Adrenal gland (tissue), 12 donors: ENCODE measurements around the gene LMBR1L. TPM values are rescaled to one million over a fixed set of nuclear protein-coding genes. Genes with fewer than 3 reads are reported as not detected.

ENCODE experiments used
- DNase-seq, 7 donors: peaks; one replicate each; pipeline ENCODE4 v3.0.0-alpha.2; 2019 to 2020
- H3K27ac ChIP-seq, 5 donors: fragments of 200-600 bp; sonication (generic) in 4 of 5; 1 replicate in 3 of 5; 2 replicates in 2 of 5; pipeline versions ENCODE4 v1.5.1 to v1.8.0; 2016 to 2020; ENCODE audit warnings: mild to moderate bottlenecking in 1 of 5
- H3K27me3 ChIP-seq: fragments of 200-600 bp; 2 replicates; pipeline ENCODE4 v1.8.0; 2021
- H3K36me3 ChIP-seq, 2 donors: fragments of 200-600 bp; replicated peaks in 1 of 2; 1 replicate in 1 of 2; 2 replicates in 1 of 2; pipeline versions ENCODE4 v1.5.1 to v1.8.0; 2018 to 2022
- H3K4me1 ChIP-seq, 2 donors: fragments of 200-600 bp; replicated peaks in 1 of 2; 1 replicate in 1 of 2; 2 replicates in 1 of 2; pipeline versions ENCODE4 v1.5.1 to v1.8.0; 2018 to 2021
- H3K4me3 ChIP-seq, 4 donors: fragments of 200-600 bp; sonication (generic) in 3 of 4; one replicate each; pipeline ENCODE4 v1.5.1; 2016 to 2018
- H3K9me3 ChIP-seq, 3 donors: fragments of 200-600 bp; sonication (generic) in 1 of 3; replicated peaks in 1 of 3; 1 replicate in 2 of 3; 2 replicates in 1 of 3; pipeline versions ENCODE4 v1.5.1 to v1.8.0; 2016 to 2021
- POLR2A ChIP-seq, 2 donors: fragments of 450-650 bp; IDR thresholded peaks; one replicate each; pipeline ENCODE4 v1.6.1; 2017; ENCODE audit warnings: antibody characterized with exemption in 2 of 2, mild to moderate bottlenecking in 2 of 2, moderate library complexity in 1 of 2
- WGBS, 4 donors: extraction: QIAGEN DNeasy Blood & Tissue Kit in 2 of 4; methylation state at CpG; one replicate each; pipeline versions ENCODE4 v1.1.5 to v1.1.7; 2013 to 2017; 5-methylcytosine and 5-hydroxymethylcytosine counted together
- intact Hi-C, 2 donors: fragments of 100-400 bp; cut with DNase I; formaldehyde crosslinking; loops; one replicate each; pipeline versions ENCODE4 v1.14.1 to v1.15.0; 2022 to 2023
- polyA plus RNA-seq, 3 donors: library from polyadenylated mRNA; stranded (reverse); fragments of 200-250 nt in 2 of 3; fragments of 350-450 nt in 1 of 3; fragmentation: Illumina TruSeq in 1 of 3; extraction: RNeasy Lipid Tissue Mini Kit (QIAGEN cat#74804) in 1 of 3; gene quantifications; one replicate each; pipeline ENCODE4 v1.2.3, GENCODE V29; 2013 to 2014
- total RNA-seq, 9 donors: library from RNA; depleted of rRNA in 4 of 9; stranded (reverse); fragments of >200 nt in 4 of 9; fragments of 120-200 nt in 1 of 9; fragmentation: NEBNext Ultra II Directional in 1 of 9; extraction: Animal tissue kit (Norgen Biotek cat#: 25700) in 1 of 9; gene quantifications; one replicate each; pipeline versions ENCODE4 v1.1.0 to v1.2.4, GENCODE V29; 2013 to 2023
- TF ChIP-seq, protein P1 (sequence below), 6 experiments: fragments of 450-650 bp in 4 of 6; fragments of 200-600 bp in 2 of 6; sonication (generic) in 1 of 6; IDR thresholded peaks; 1 replicate in 5 of 6; 2 replicates in 1 of 6; pipeline versions ENCODE4 v1.5.1 to v1.8.0; 2016 to 2021; ENCODE audit warnings: antibody characterized with exemption in 6 of 6, mild to moderate bottlenecking in 2 of 6, moderate library complexity in 1 of 6
- donor health status: healthy with polysubstance abuse.
- donor health status: Bipolar disorder and iron deficiency.
- donor health status: DM: yes; HTN: yes; CAD: no.
- donor health status: DM: no; HTN: no; CAD: no.
- donor health status: DM: no; HTN: no; CAD: no.
- donor health status: DM: yes; HTN: yes; CAD: no.

LMBR1L gene
- total and polyA plus RNA-seq, 12 donors: 20.6 to 136 (median 77.5) TPM

DNA sequence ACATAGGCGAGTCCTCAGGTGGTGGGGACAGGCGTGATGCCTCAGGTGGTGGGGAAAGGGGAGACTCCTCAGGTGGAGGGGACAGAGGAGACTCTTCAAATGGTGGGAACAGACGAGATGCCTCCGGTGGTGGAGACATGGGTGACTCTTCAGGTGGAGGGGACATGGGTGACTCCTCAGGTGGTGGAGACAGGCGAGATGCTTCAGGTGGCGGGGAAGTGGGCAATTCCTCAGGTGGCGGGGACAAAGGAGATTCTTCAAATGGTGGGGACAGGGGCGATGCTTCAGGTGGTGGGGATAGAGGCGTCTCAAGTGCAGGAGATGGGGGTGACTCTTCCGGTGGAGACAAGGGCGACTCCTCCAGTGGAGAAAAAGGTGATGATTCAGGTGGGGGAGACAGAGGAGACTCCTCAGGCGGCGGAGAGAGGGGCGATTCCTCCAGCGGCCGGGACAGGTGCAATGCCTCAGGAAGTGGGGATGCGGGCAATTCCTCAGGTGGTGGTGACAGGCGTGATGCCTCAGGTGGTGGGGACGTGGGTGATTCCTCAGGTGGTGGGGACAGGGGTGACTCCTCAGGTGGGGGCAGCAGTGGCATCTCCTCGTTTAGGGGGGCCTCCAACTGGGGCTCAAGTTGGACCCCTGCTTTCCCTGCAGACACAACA lies 58.7 kb downstream of the LMBR1L start:
- WGBS, 4 donors: 87 to 90% (median 88%) methylated on average over 20 of the region's 20 CpGs
- Histone ChIP-seq H3K9me3 (no peaks in the 10 kb centered on the region), H3K27ac (no peak overlapping the region), H3K4me3 (no peak overlapping the region), H3K36me3 (peaks cover 0 to 83% of the 10 kb centered on the region in 2 donors), H3K4me1 (peaks cover 17 to 20% of the 10 kb centered on the region in 2 donors), H3K27me3 (no peaks in the 10 kb centered on the region)
- DNase-seq: peak in 1 of 7 donors; percentile 14
- intact Hi-C loops: no loop called here
- TF ChIP-seq, protein P1, sequence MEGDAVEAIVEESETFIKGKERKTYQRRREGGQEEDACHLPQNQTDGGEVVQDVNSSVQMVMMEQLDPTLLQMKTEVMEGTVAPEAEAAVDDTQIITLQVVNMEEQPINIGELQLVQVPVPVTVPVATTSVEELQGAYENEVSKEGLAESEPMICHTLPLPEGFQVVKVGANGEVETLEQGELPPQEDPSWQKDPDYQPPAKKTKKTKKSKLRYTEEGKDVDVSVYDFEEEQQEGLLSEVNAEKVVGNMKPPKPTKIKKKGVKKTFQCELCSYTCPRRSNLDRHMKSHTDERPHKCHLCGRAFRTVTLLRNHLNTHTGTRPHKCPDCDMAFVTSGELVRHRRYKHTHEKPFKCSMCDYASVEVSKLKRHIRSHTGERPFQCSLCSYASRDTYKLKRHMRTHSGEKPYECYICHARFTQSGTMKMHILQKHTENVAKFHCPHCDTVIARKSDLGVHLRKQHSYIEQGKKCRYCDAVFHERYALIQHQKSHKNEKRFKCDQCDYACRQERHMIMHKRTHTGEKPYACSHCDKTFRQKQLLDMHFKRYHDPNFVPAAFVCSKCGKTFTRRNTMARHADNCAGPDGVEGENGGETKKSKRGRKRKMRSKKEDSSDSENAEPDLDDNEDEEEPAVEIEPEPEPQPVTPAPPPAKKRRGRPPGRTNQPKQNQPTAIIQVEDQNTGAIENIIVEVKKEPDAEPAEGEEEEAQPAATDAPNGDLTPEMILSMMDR (IDR thresholded peaks at IDR 0.05): no peak
- TF ChIP-seq POLR2A (IDR thresholded peaks at IDR 0.05): no peak

DNA sequence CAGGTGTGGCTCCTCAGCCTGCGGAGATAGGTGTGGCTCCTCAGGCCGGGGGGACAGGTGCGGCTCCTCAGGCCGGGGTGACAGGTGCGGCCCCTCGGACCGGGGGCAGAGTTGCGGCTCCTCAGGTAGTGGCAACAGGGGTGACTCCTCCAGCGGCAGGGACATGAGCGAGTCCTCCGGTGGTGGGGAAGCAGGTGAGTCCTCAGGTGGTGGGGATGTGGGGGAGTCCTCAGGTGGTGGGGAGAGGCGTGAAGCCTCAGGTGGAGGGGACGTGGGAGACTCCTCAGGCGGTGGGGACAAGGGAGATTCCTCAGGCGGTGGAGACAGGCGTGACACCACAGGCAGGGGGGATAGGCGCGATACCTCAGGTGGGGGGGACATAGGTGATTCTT lies 59.3 kb downstream of the LMBR1L start:
- no peaks in the 10 kb centered on the region for H3K9me3 ChIP-seq
- TF ChIP-seq POLR2A (IDR thresholded peaks at IDR 0.05): no peak
- TF ChIP-seq, protein P1 (IDR thresholded peaks at IDR 0.05): no peak
- no peak overlapping the region for H3K27ac ChIP-seq
- DNase-seq: peak in 2 of 7 donors; percentile 12 to 26
- 90 to 96% (median 93%) methylated on average over 17 to 18 of the region's 18 CpGs for WGBS, 4 donors
- peaks cover 14 to 15% of the 10 kb centered on the region in 2 donors for H3K4me1 ChIP-seq
- no peak overlapping the region for H3K4me3 ChIP-seq
- intact Hi-C loops: no loop called here
- no peaks in the 10 kb centered on the region for H3K27me3 ChIP-seq
- peaks cover 0 to 88% of the 10 kb centered on the region in 2 donors for H3K36me3 ChIP-seq

- peak in 1 of 7 donors; percentile 13 for DNase-seq
- 88 to 90% (median 89%) methylated on average over 8 to 13 of the region's 13 CpGs for WGBS, 4 donors
- Histone ChIP-seq H3K27me3 (no peaks in the 10 kb centered on the region), H3K9me3 (no peaks in the 10 kb centered on the region), H3K4me3 (no peak overlapping the region), H3K27ac (no peak overlapping the region), H3K4me1 (peaks cover 8% of the 10 kb centered on the region in 2 donors), H3K36me3 (peaks cover 0 to 94% of the 10 kb centered on the region in 2 donors)
- TF ChIP-seq POLR2A (IDR thresholded peaks at IDR 0.05): no peak
- TF ChIP-seq, protein P1 (IDR thresholded peaks at IDR 0.05): no peak
- intact Hi-C loops: no loop called here
Measured at GRCh38 chr12:49050507-49051372, 59.9 kb downstream of the LMBR1L start.

- Histone ChIP-seq H3K27me3 (no peaks in the 10 kb centered on the region), H3K36me3 (peaks cover 0 to 98% of the 10 kb centered on the region in 2 donors), H3K4me1 (no peaks in the 10 kb centered on the region), H3K27ac (peak overlapping the region in 1 of 5 donors; percentile 2), H3K4me3 (no peak overlapping the region), H3K9me3 (no peaks in the 10 kb centered on the region)
- peak in 5 of 7 donors; percentile 52 to 71 (median 67) for DNase-seq
- TF ChIP-seq POLR2A (IDR thresholded peaks at IDR 0.05): no peak
- TF ChIP-seq, protein P1 (IDR thresholded peaks at IDR 0.05): no peak
- WGBS, 4 donors: 49 to 77% (median 58%) methylated on average over 5 to 20 of the region's 20 CpGs
- intact Hi-C loops: no loop called here
Measured at GRCh38 chr12:49049566-49050224, 61.0 kb downstream of the LMBR1L start.
